HepG2 (cell line): ENCODE results near the gene ADCY10. TPM values are rescaled to one million over a fixed set of nuclear protein-coding genes. Genes with fewer than 3 reads are reported as not detected.

ENCODE experiments used
- ARID2 ChIP-seq: sonication (generic); formaldehyde crosslinking; IDR thresholded peaks from 2 replicates; pipeline ENCODE4 v1.8.1; 2022; ENCODE audit warnings: mild to moderate bottlenecking, missing genetic modification reagents, borderline replicate concordance
- ARID5B ChIP-seq: IDR thresholded peaks from 2 replicates; pipeline ENCODE4 v1.4.0; 2020; ENCODE audit warnings: mild to moderate bottlenecking, missing genetic modification reagents
- POGZ ChIP-seq: sonication (generic); formaldehyde crosslinking; IDR thresholded peaks from 2 replicates; pipeline ENCODE4 v1.4.0; 2020; ENCODE audit warnings: mild to moderate bottlenecking, missing genetic modification reagents
- RFX5 ChIP-seq: IDR thresholded peaks from 2 replicates; pipeline ENCODE4 v1.6.1; 2011; ENCODE audit warnings: low read depth, low read length, improper control_type of control experiment
- SOX13 ChIP-seq, 3 experiments: fragments of 450-650 bp in 1 of 3; sonication (generic) in 1 of 3; formaldehyde crosslinking in 1 of 3; IDR thresholded peaks in 2 of 3; conservative IDR thresholded peaks in 1 of 3; 2 replicates each; pipeline versions ENCODE4 v1.5.0 to v1.6.1; 2016 to 2020; ENCODE audit warnings: antibody characterized with exemption in 1 of 3, mild to moderate bottlenecking in 1 of 3, missing compliant biosample characterization in 1 of 3, missing genetic modification reagents in 1 of 3, moderate library complexity in 1 of 3
- ZMYM4 ChIP-seq: sonication (generic); formaldehyde crosslinking; IDR thresholded peaks from 2 replicates; pipeline ENCODE4 v1.8.1; 2023; ENCODE audit warnings: mild to moderate bottlenecking, missing genetic modification reagents
- ZNF644 ChIP-seq: IDR thresholded peaks from 2 replicates; pipeline ENCODE4 v1.6.1; 2016; ENCODE audit warnings: low read depth
- polyA plus RNA-seq, 8 experiments: library from polyadenylated mRNA; depleted of rRNA in 3 of 8; stranded (reverse) in 7 of 8; unstranded in 1 of 8; fragments of >200 nt; fragmentation: Illumina TruSeq in 4 of 8; extraction: Trizol in 4 of 8; gene quantifications; 2 replicates each; pipeline versions ENCODE4 v1.2.1 to v1.2.3, GENCODE V29; 2011 to 2016; ENCODE audit warnings: low read depth in 4 of 8, missing spikeins in 1 of 8, mixed read lengths in 1 of 8; ENCODE audit not compliant: insufficient read depth in 1 of 8
- total RNA-seq, 5 experiments: library from RNA; depleted of rRNA; stranded (reverse); fragments of >200 nt; fragmentation: Illumina TruSeq; extraction: Trizol; gene quantifications; 2 replicates each; pipeline ENCODE4 v1.2.3, GENCODE V29; 2016; ENCODE audit warnings: low read depth in 1 of 5
- TF ChIP-seq, protein P1 (sequence below): sonication (generic); formaldehyde crosslinking; IDR thresholded peaks from 2 replicates; pipeline ENCODE4 v1.4.0; 2020; ENCODE audit warnings: missing genetic modification reagents
- TF ChIP-seq, protein P2 (sequence below): IDR thresholded peaks from 2 replicates; pipeline ENCODE4 v1.6.1; 2016; ENCODE audit warnings: low read depth, borderline replicate concordance

The ADCY10 gene
- total and polyA plus RNA-seq, 2 of the 13 experiments (the other 11 are each of a cell fraction or from before 2014, with no cell fraction given) = 0.02 to 0.03 TPM

DNA sequence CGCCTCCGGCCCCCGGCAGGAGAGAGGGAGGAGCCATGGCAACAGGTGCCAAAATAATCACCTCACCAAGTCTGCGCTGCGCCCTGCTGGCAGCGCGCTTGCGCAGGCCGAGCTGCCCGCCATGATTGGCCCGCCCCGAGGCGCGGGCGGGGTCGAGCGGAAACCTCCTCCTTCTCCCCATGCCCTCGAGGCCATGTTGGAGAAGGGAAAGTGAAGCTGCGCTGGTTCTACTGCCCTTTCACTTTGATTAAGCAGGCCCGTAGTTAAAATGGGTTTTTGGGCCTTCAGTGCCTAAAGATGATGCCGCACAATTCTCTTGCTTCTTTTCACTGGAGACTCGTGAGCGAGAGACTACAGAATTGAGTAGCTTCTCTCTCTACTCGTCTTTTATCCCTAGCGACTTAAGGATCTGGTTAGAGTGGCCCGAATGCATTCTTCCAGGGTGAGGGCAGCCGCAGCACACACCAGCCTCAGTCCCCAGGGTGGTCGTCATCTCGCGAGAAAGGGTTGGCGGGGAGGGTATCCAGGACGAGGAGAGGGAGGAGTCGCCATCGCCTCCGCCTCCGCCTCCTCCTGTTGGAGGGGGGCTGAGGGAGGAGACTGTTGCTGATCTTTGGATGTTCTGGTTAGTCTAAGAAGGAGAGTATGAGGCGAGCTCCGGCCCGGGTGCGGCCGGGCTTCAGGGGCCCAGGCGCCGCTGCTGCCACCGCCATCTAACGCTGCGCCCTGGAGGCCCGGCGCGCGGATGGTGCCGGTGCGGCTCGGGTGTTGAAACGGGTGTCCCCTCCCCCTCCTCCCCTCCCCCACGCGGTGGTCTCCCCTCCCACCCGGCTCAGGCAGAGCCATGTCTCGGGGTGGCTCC lies 22.4 kb upstream of the ADCY10 start, which contains the start of gene DCAF6 (continued):
- TF ChIP-seq, protein P1, sequence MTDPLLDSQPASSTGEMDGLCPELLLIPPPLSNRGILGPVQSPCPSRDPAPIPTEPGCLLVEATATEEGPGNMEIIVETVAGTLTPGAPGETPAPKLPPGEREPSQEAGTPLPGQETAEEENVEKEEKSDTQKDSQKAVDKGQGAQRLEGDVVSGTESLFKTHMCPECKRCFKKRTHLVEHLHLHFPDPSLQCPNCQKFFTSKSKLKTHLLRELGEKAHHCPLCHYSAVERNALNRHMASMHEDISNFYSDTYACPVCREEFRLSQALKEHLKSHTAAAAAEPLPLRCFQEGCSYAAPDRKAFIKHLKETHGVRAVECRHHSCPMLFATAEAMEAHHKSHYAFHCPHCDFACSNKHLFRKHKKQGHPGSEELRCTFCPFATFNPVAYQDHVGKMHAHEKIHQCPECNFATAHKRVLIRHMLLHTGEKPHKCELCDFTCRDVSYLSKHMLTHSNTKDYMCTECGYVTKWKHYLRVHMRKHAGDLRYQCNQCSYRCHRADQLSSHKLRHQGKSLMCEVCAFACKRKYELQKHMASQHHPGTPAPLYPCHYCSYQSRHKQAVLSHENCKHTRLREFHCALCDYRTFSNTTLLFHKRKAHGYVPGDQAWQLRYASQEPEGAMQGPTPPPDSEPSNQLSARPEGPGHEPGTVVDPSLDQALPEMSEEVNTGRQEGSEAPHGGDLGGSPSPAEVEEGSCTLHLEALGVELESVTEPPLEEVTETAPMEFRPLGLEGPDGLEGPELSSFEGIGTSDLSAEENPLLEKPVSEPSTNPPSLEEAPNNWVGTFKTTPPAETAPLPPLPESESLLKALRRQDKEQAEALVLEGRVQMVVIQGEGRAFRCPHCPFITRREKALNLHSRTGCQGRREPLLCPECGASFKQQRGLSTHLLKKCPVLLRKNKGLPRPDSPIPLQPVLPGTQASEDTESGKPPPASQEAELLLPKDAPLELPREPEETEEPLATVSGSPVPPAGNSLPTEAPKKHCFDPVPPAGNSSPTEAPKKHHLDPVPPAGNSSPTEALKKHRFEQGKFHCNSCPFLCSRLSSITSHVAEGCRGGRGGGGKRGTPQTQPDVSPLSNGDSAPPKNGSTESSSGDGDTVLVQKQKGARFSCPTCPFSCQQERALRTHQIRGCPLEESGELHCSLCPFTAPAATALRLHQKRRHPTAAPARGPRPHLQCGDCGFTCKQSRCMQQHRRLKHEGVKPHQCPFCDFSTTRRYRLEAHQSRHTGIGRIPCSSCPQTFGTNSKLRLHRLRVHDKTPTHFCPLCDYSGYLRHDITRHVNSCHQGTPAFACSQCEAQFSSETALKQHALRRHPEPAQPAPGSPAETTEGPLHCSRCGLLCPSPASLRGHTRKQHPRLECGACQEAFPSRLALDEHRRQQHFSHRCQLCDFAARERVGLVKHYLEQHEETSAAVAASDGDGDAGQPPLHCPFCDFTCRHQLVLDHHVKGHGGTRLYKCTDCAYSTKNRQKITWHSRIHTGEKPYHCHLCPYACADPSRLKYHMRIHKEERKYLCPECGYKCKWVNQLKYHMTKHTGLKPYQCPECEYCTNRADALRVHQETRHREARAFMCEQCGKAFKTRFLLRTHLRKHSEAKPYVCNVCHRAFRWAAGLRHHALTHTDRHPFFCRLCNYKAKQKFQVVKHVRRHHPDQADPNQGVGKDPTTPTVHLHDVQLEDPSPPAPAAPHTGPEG (CRISPR knock-in tag) = no peak; the same call in 1 of the 2 replicates
- peak; percentile 82 for TF ChIP-seq ZMYM4
- 0 out of 2 replicates have a peak, but pooled peaks have one; percentile 65 for TF ChIP-seq ARID2
- no peak for TF ChIP-seq SOX13 (IDR thresholded peaks at IDR 0.05)
- peak in 1 of 2 experiments; percentile 21; a peak in 1 of 4 replicates for TF ChIP-seq SOX13 (CRISPR knock-in tag; conservative IDR thresholded peaks at IDR 0.05 in 1 of 2, IDR thresholded peaks at IDR 0.05 in 1 of 2)
- TF ChIP-seq ZNF644 (CRISPR knock-in tag) = no peak
- TF ChIP-seq ARID5B (CRISPR knock-in tag) = no peak
- peak; percentile 86 for TF ChIP-seq POGZ (CRISPR knock-in tag)
- TF ChIP-seq, protein P2, sequence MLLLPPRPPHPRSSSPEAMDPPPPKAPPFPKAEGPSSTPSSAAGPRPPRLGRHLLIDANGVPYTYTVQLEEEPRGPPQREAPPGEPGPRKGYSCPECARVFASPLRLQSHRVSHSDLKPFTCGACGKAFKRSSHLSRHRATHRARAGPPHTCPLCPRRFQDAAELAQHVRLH (CRISPR knock-in tag) = peak; percentile 88; the same call in 1 of the 2 replicates
- TF ChIP-seq RFX5 = peak; percentile 68
